ENCODE data around the gene TPGS2.

DNA sequence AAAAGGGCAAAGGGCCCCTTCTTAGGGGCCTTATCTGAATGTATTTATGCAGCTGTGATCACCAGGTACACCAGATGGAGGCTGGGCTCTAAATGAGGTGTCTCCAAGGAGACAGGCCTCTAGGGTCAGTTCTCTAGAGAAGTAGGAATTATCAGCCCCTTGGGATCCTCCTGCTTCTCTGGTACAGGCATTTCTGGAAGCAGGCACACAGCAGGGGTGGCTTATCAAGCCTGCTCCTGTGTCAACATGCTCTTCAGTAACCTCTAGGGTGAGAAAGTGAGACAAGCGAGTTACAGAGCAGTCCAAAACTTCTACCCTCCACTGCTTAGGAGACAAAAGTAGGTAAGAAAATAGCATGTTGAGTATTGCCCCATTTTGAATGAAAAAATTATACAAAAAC, 13.8 kb downstream of the TPGS2 start:
- TF ChIP-seq, protein P1, sequence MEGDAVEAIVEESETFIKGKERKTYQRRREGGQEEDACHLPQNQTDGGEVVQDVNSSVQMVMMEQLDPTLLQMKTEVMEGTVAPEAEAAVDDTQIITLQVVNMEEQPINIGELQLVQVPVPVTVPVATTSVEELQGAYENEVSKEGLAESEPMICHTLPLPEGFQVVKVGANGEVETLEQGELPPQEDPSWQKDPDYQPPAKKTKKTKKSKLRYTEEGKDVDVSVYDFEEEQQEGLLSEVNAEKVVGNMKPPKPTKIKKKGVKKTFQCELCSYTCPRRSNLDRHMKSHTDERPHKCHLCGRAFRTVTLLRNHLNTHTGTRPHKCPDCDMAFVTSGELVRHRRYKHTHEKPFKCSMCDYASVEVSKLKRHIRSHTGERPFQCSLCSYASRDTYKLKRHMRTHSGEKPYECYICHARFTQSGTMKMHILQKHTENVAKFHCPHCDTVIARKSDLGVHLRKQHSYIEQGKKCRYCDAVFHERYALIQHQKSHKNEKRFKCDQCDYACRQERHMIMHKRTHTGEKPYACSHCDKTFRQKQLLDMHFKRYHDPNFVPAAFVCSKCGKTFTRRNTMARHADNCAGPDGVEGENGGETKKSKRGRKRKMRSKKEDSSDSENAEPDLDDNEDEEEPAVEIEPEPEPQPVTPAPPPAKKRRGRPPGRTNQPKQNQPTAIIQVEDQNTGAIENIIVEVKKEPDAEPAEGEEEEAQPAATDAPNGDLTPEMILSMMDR (conservative IDR thresholded peaks at IDR 0.05): no peak
- no peak for TF ChIP-seq EZH2 (IDR thresholded peaks at IDR 0.05; ENCODE audit: low read depth)

Measured in PC-9 (cell line).